Panc1 (cell line): ENCODE results near the gene SENP7. TPM values are rescaled to one million over a fixed set of nuclear protein-coding genes. Genes with fewer than 3 reads are reported as not detected.

ENCODE experiments used
- ATAC-seq: fragments of 200-7000 bp; cut with Tn5 transposase; 2 replicates; pipeline ENCODE4 v1.9.1; 2020; ENCODE audit warnings: mild to moderate bottlenecking, moderate library complexity
- BruUV-seq: library from RNA; stranded (reverse); fragments of 400-500 nt; replicated peaks from 2 replicates; lab custom pipeline; 2021; lab: Mats Ljungman, UMichigan
- CTCF ChIA-PET: fragments of 300-600 bp; sonication (Branson Sonifier 250); formaldehyde crosslinking; loops from one replicate; lab custom pipeline; 2022; ENCODE audit warnings: antibody characterized with exemption; lab: Charles Lee
- POLR2A ChIA-PET: fragments of 300-600 bp; sonication (Branson Sonifier 250); formaldehyde crosslinking; loops from one replicate; lab custom pipeline; 2022; ENCODE audit warnings: antibody characterized with exemption; lab: Charles Lee
- DNase-seq: peaks from one replicate; pipeline ENCODE4 v3.0.0-alpha.2; 2010; ENCODE audit warnings: low read depth, low spot score
- H3K27ac ChIP-seq: 2 replicates; pipeline ENCODE4 v1.5.1; 2011; ENCODE audit warnings: mild to moderate bottlenecking, low read length, inconsistent platforms
- H3K27me3 ChIP-seq: fragments of 200-500 bp; sonication (Bioruptor generic); 2 replicates; pipeline ENCODE4 v1.6.0; 2014; ENCODE audit warnings: low read length, inconsistent platforms; ENCODE audit not compliant: control insufficient read depth, insufficient read depth
- H3K36me3 ChIP-seq: fragments of 200-500 bp; sonication (Bioruptor generic); 2 replicates; pipeline ENCODE4 v1.5.1; 2014; ENCODE audit warnings: inconsistent platforms, mild to moderate bottlenecking, low read length, moderate library complexity; ENCODE audit not compliant: control insufficient read depth, insufficient read depth
- H3K4me1 ChIP-seq: 2 replicates; pipeline ENCODE4 v1.5.1; 2011; ENCODE audit warnings: inconsistent platforms, mild to moderate bottlenecking, low read length, moderate library complexity; ENCODE audit not compliant: control insufficient read depth, insufficient read depth
- H3K4me3 ChIP-seq, 2 experiments: 2 replicates each; pipeline ENCODE4 v1.5.1; 2011 to 2012; ENCODE audit warnings: low read depth in 2 of 2, low read length in 2 of 2, mild to moderate bottlenecking in 2 of 2, inconsistent platforms in 1 of 2, moderate library complexity in 1 of 2
- H3K9me3 ChIP-seq: fragments of 200-500 bp; sonication (Bioruptor generic); 2 replicates; pipeline ENCODE4 v1.5.1; 2014; ENCODE audit warnings: low read depth, mild to moderate bottlenecking, inconsistent platforms, low read length, moderate library complexity; ENCODE audit not compliant: control insufficient read depth, insufficient read depth
- POLR2AphosphoS5 ChIP-seq: IDR thresholded peaks from 2 replicates; pipeline ENCODE4 v1.6.1; 2012; ENCODE audit warnings: mild to moderate bottlenecking, low read depth, low read length, moderate library complexity
- SIN3A ChIP-seq: IDR thresholded peaks from 2 replicates; pipeline ENCODE4 v1.6.1; 2012; ENCODE audit warnings: low read depth, mild to moderate bottlenecking, low read length, moderate library complexity, borderline replicate concordance; ENCODE audit not compliant: insufficient read depth
- TCF7L2 ChIP-seq: IDR thresholded peaks from 2 replicates; pipeline ENCODE4 v1.6.1; 2011; ENCODE audit warnings: mild to moderate bottlenecking, low read depth, low read length, inconsistent platforms
- in situ Hi-C: cut with HindIII; loops from 2 replicates; pipeline ENCODE4 v1.10.0; 2016; ENCODE audit warnings: low sequenced_read_pairs, low pct_unique_long_range_greater_than_20kb
- intact Hi-C: fragments of 100-400 bp; cut with micrococcal nuclease; formaldehyde crosslinking; loops from one replicate; pipeline ENCODE4 v1.10.0; 2022; ENCODE audit not compliant: unreplicated experiment
- total RNA-seq: library from RNA; stranded (reverse); gene quantifications from one replicate; pipeline ENCODE4 v1.2.1, GENCODE V29; 2021; ENCODE audit not compliant: unreplicated experiment
- TF ChIP-seq, protein P1 (sequence below): fragments of 450-650 bp; IDR thresholded peaks from 2 replicates; pipeline ENCODE4 v1.5.1; 2017; ENCODE audit warnings: mild to moderate bottlenecking
- TF ChIP-seq, protein P2 (sequence below), 2 experiments: IDR thresholded peaks; 2 replicates each; pipeline ENCODE4 v1.6.1; 2011 to 2012; ENCODE audit warnings: low read depth in 2 of 2, control low read depth in 1 of 2, low read length in 1 of 2, mild to moderate bottlenecking in 1 of 2, moderate library complexity in 1 of 2; ENCODE audit not compliant: insufficient read depth in 1 of 2

SENP7 gene
- total RNA-seq, 1 experiment from 2014 or later: 10.1 TPM

DNA sequence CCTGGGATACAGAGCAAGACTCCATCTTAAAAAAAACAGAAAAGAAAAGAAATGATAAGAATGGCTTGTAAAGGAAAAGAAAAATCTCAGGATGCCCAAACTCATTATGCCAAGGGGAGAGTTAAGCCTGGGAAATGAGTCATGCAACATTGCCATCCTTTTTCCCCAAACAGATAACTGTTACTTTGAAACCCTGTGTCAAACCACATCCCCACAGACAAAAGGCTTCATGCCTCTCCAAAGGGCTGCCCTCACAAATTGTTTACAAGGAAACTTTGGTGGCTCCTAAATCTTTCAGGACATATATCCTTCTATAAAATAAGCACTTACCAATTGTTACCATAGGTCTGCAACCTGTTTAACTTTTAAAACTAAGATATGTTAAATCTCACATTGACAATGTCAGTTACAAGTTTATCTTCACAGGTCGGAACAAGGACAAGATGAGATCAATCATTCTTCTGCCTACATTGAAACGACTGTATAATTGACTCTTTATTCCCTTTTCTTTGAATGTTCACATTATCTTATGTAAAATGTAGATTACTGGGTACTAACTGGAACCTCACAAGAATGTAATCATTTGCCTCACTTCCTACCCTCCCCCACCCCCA lies 18.6 kb upstream of the SENP7 start:
- Histone ChIP-seq H3K36me3 (no peaks in the 10 kb centered on the region), H3K4me3 (no peak overlapping the region), H3K27me3 (peaks cover 5% of the 10 kb centered on the region; the same call in 1 of the 2 replicates), H3K9me3 (no peaks in the 10 kb centered on the region), H3K27ac (no peak overlapping the region), H3K4me1 (no peaks in the 10 kb centered on the region)
- TF ChIP-seq TCF7L2 (no peak), SIN3A (no peak), POLR2AphosphoS5 (no peak)
- TF ChIP-seq, protein P1, sequence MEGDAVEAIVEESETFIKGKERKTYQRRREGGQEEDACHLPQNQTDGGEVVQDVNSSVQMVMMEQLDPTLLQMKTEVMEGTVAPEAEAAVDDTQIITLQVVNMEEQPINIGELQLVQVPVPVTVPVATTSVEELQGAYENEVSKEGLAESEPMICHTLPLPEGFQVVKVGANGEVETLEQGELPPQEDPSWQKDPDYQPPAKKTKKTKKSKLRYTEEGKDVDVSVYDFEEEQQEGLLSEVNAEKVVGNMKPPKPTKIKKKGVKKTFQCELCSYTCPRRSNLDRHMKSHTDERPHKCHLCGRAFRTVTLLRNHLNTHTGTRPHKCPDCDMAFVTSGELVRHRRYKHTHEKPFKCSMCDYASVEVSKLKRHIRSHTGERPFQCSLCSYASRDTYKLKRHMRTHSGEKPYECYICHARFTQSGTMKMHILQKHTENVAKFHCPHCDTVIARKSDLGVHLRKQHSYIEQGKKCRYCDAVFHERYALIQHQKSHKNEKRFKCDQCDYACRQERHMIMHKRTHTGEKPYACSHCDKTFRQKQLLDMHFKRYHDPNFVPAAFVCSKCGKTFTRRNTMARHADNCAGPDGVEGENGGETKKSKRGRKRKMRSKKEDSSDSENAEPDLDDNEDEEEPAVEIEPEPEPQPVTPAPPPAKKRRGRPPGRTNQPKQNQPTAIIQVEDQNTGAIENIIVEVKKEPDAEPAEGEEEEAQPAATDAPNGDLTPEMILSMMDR: no peak
- TF ChIP-seq, protein P2, sequence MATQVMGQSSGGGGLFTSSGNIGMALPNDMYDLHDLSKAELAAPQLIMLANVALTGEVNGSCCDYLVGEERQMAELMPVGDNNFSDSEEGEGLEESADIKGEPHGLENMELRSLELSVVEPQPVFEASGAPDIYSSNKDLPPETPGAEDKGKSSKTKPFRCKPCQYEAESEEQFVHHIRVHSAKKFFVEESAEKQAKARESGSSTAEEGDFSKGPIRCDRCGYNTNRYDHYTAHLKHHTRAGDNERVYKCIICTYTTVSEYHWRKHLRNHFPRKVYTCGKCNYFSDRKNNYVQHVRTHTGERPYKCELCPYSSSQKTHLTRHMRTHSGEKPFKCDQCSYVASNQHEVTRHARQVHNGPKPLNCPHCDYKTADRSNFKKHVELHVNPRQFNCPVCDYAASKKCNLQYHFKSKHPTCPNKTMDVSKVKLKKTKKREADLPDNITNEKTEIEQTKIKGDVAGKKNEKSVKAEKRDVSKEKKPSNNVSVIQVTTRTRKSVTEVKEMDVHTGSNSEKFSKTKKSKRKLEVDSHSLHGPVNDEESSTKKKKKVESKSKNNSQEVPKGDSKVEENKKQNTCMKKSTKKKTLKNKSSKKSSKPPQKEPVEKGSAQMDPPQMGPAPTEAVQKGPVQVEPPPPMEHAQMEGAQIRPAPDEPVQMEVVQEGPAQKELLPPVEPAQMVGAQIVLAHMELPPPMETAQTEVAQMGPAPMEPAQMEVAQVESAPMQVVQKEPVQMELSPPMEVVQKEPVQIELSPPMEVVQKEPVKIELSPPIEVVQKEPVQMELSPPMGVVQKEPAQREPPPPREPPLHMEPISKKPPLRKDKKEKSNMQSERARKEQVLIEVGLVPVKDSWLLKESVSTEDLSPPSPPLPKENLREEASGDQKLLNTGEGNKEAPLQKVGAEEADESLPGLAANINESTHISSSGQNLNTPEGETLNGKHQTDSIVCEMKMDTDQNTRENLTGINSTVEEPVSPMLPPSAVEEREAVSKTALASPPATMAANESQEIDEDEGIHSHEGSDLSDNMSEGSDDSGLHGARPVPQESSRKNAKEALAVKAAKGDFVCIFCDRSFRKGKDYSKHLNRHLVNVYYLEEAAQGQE (IDR thresholded peaks at IDR 0.05; ENCODE audit: insufficient read depth in 1 of 2, low read depth in 2 of 2, low read length in 1 of 2): no peak
- no TSS peak for BruUV-seq
- ATAC-seq (no peak), DNase-seq (no peak)
- ChIA-PET CTCF (no interaction called here), POLR2A (interaction anchor here (0.6 kb wide), 1 partner anchor 21 kb away, joined by 7 read pairs; no protein-coding TSS in a partner anchor)
- in situ Hi-C loops (no loop called here), intact Hi-C loops (no loop called here)

- no peak for DNase-seq
- Histone ChIP-seq H3K4me3 (no peak overlapping the region), H3K9me3 (no peaks in the 10 kb centered on the region), H3K4me1 (no peaks in the 10 kb centered on the region), H3K27ac (no peak overlapping the region), H3K27me3 (peaks cover 5% of the 10 kb centered on the region; the same call in 1 of the 2 replicates), H3K36me3 (no peaks in the 10 kb centered on the region)
- TF ChIP-seq, protein P1: no peak
- no peak for TF ChIP-seq SIN3A
- TF ChIP-seq, protein P2 (IDR thresholded peaks at IDR 0.05; ENCODE audit: insufficient read depth in 1 of 2, low read depth in 2 of 2, low read length in 1 of 2): no peak
- TF ChIP-seq TCF7L2: no peak
- TF ChIP-seq POLR2AphosphoS5: no peak
- ChIA-PET POLR2A (no interaction called here), CTCF (no interaction called here)
- ATAC-seq: no peak
- intact Hi-C loops: no loop called here
- in situ Hi-C loops: no loop called here
- BruUV-seq: no TSS peak
Measured at GRCh38 chr3:101530686-101531047, 17.7 kb upstream of the SENP7 start.
